ENCODE results near the gene HECTD1.

Gene HECTD1

GRCh38 chr14:31128601-31129526 is 78.7 kb downstream of the HECTD1 start:
- H3K27me3 ChIP-seq: no peaks in the 10 kb centered on the region
- H4K20me1 ChIP-seq: peaks cover 34 to 89% (median 68%) of the 10 kb centered on the region in 11 experiments; a peak in 21 of 22 replicates
- H3K27ac ChIP-seq: no peak overlapping the region
- no peak overlapping the region for H3K4me3 ChIP-seq
- H3K9ac ChIP-seq: no peak overlapping the region
- H3K36me3 ChIP-seq: peaks cover 85 to 100% (median 93%) of the 10 kb centered on the region in 11 experiments
- TF ChIP-seq Cebpa-rat (IDR thresholded peaks at IDR 0.05): no peak
- H3K4me2 ChIP-seq: peak overlapping the region in 5 of 11 experiments; percentile 3 to 33 (median 20); a peak in 5 of 22 replicates
- H3K4me1 ChIP-seq: peaks cover 10 to 22% (median 11%) of the 10 kb centered on the region in 10 experiments; a peak in 18 of 20 replicates
- H3K9me3 ChIP-seq (replicated peaks in 1 of 11): no peaks in the 10 kb centered on the region

- Histone ChIP-seq H3K4me3 (no peak overlapping the region), H3K36me3 (peaks cover 84 to 100% (median 93%) of the 10 kb centered on the region in 11 experiments)
Observed at GRCh38 chr14:31127690-31128089, 79.9 kb downstream of the HECTD1 start.

GRCh38 chr14:31126680-31127079 is 80.9 kb downstream of the HECTD1 start:
- Histone ChIP-seq H3K9me3 (replicated peaks in 1 of 11) (no peaks in the 10 kb centered on the region), H3K4me1 (peaks cover 10 to 22% (median 11%) of the 10 kb centered on the region in 10 experiments; a peak in 18 of 20 replicates), H3K27ac (no peak overlapping the region), H4K20me1 (peaks cover 45 to 96% (median 79%) of the 10 kb centered on the region in 11 experiments; a peak in 21 of 22 replicates), H3K4me2 (no peak overlapping the region), H3K9ac (no peak overlapping the region), H3K27me3 (no peaks in the 10 kb centered on the region), H3K36me3 (peaks cover 84 to 100% (median 93%) of the 10 kb centered on the region in 11 experiments), H3K4me3 (no peak overlapping the region)
- no peak for TF ChIP-seq Cebpa-rat (IDR thresholded peaks at IDR 0.05)

More at GRCh38 chr14:31127690-31128089, 79.9 kb downstream of the HECTD1 start:
- H3K4me1 ChIP-seq: peaks cover 10 to 22% (median 11%) of the 10 kb centered on the region in 10 experiments; a peak in 18 of 20 replicates
- no peak overlapping the region for H3K27ac ChIP-seq
- no peak for TF ChIP-seq Cebpa-rat (IDR thresholded peaks at IDR 0.05)
- no peak overlapping the region for H3K9ac ChIP-seq
- H3K27me3 ChIP-seq: no peaks in the 10 kb centered on the region
- H3K9me3 ChIP-seq (replicated peaks in 1 of 11): no peaks in the 10 kb centered on the region
- H3K4me2 ChIP-seq: no peak overlapping the region
- peaks cover 40 to 95% (median 79%) of the 10 kb centered on the region in 11 experiments; a peak in 21 of 22 replicates for H4K20me1 ChIP-seq

- peaks cover 49 to 97% (median 71%) of the 10 kb centered on the region in 11 experiments; a peak in 21 of 22 replicates for H4K20me1 ChIP-seq
Observed at GRCh38 chr14:31125231-31125630, 82.4 kb downstream of the HECTD1 start.

GRCh38 chr14:31124197-31124596 is 83.4 kb downstream of the HECTD1 start:
- H3K36me3 ChIP-seq: peaks cover 87 to 100% (median 96%) of the 10 kb centered on the region in 11 experiments
- no peak overlapping the region for H3K4me3 ChIP-seq
- no peak for TF ChIP-seq Cebpa-rat (IDR thresholded peaks at IDR 0.05)
- no peaks in the 10 kb centered on the region for H3K9me3 ChIP-seq (replicated peaks in 1 of 11)
- peaks cover 8 to 19% (median 9%) of the 10 kb centered on the region in 10 experiments; a peak in 18 of 20 replicates for H3K4me1 ChIP-seq
- H3K4me2 ChIP-seq: peak overlapping the region in 1 of 11 experiments; percentile 19; a peak in 1 of 22 replicates
- H3K27me3 ChIP-seq: no peaks in the 10 kb centered on the region
- H4K20me1 ChIP-seq: peaks cover 42 to 95% (median 68%) of the 10 kb centered on the region in 11 experiments; a peak in 21 of 22 replicates
- no peak overlapping the region for H3K27ac ChIP-seq
- H3K9ac ChIP-seq: no peak overlapping the region

More at GRCh38 chr14:31125231-31125630, 82.4 kb downstream of the HECTD1 start:
- no peaks in the 10 kb centered on the region for H3K27me3 ChIP-seq
- TF ChIP-seq Cebpa-rat (IDR thresholded peaks at IDR 0.05): no peak
- H3K27ac ChIP-seq: no peak overlapping the region
- no peak overlapping the region for H3K9ac ChIP-seq
- peaks cover 10 to 22% (median 11%) of the 10 kb centered on the region in 10 experiments; a peak in 18 of 20 replicates for H3K4me1 ChIP-seq
- no peak overlapping the region for H3K4me3 ChIP-seq
- H3K4me2 ChIP-seq: no peak overlapping the region
- no peaks in the 10 kb centered on the region for H3K9me3 ChIP-seq (replicated peaks in 1 of 11)
- peaks cover 86 to 100% (median 94%) of the 10 kb centered on the region in 11 experiments for H3K36me3 ChIP-seq

- Histone ChIP-seq H3K27ac (no peak overlapping the region), H3K4me3 (no peak overlapping the region), H3K4me2 (no peak overlapping the region), H3K27me3 (no peaks in the 10 kb centered on the region), H3K9ac (no peak overlapping the region), H4K20me1 (peaks cover 33 to 84% (median 59%) of the 10 kb centered on the region in 11 experiments; a peak in 20 of 22 replicates), H3K4me1 (peaks cover 0 to 10% (median 0%) of the 10 kb centered on the region in 10 experiments; a peak in 4 of 20 replicates), H3K9me3 (replicated peaks in 1 of 11) (no peaks in the 10 kb centered on the region), H3K36me3 (peaks cover 87 to 100% (median 96%) of the 10 kb centered on the region in 11 experiments)
- no peak for TF ChIP-seq Cebpa-rat (IDR thresholded peaks at IDR 0.05)
Observed at GRCh38 chr14:31122921-31123320, 84.7 kb downstream of the HECTD1 start.

- TF ChIP-seq Cebpa-rat (IDR thresholded peaks at IDR 0.05): no peak
Observed at GRCh38 chr14:31122098-31122611, 85.4 kb downstream of the HECTD1 start.

GRCh38 chr14:31118892-31119291 is 88.7 kb downstream of the HECTD1 start:
- Histone ChIP-seq H3K9me3 (replicated peaks in 1 of 11) (no peaks in the 10 kb centered on the region), H3K4me2 (no peak overlapping the region), H3K27ac (no peak overlapping the region), H3K4me1 (peaks cover 0 to 1% (median 0%) of the 10 kb centered on the region in 10 experiments; a peak in 3 of 20 replicates), H3K9ac (no peak overlapping the region), H3K36me3 (peaks cover 98 to 100% (median 100%) of the 10 kb centered on the region in 11 experiments), H4K20me1 (peaks cover 15 to 54% (median 40%) of the 10 kb centered on the region in 11 experiments; a peak in 20 of 22 replicates), H3K4me3 (no peak overlapping the region), H3K27me3 (no peaks in the 10 kb centered on the region)
- TF ChIP-seq Cebpa-rat (IDR thresholded peaks at IDR 0.05): no peak

More at GRCh38 chr14:31122098-31122611, 85.4 kb downstream of the HECTD1 start:
- H3K4me2 ChIP-seq: no peak overlapping the region
- no peak overlapping the region for H3K4me3 ChIP-seq
- H3K9me3 ChIP-seq (replicated peaks in 1 of 11): no peaks in the 10 kb centered on the region
- no peak overlapping the region for H3K9ac ChIP-seq
- H3K4me1 ChIP-seq: peaks cover 0 to 10% (median 0%) of the 10 kb centered on the region in 10 experiments; a peak in 4 of 20 replicates
- H3K27me3 ChIP-seq: no peaks in the 10 kb centered on the region
- peaks cover 87 to 100% (median 96%) of the 10 kb centered on the region in 11 experiments for H3K36me3 ChIP-seq
- peaks cover 33 to 76% (median 56%) of the 10 kb centered on the region in 11 experiments; a peak in 20 of 22 replicates for H4K20me1 ChIP-seq
- no peak overlapping the region for H3K27ac ChIP-seq
